GM18951 (cell line): ENCODE results near the gene ERC2.
"Not testable (repeated sequence)": the region's sequence is repeated elsewhere in the genome, so short reads cannot be mapped to it uniquely, and the experiment has no call there.

Experiments used
- POLR2A ChIP-seq: IDR thresholded peaks from 4 replicates; pipeline ENCODE4 v1.6.1; 2011; ENCODE audit warnings: mild to moderate bottlenecking; ENCODE audit not compliant: insufficient read length, insufficient read depth; ENCODE audit errors: extremely low read depth
- in situ Hi-C: fragments of 300-500 bp; cut with MboI; formaldehyde crosslinking; loops from one replicate; pipeline ENCODE4 v1.12.0; 2022; ENCODE audit warnings: low sequenced_read_pairs, mixed read lengths, inconsistent platforms; ENCODE audit not compliant: unreplicated experiment

The ERC2 gene

DNA sequence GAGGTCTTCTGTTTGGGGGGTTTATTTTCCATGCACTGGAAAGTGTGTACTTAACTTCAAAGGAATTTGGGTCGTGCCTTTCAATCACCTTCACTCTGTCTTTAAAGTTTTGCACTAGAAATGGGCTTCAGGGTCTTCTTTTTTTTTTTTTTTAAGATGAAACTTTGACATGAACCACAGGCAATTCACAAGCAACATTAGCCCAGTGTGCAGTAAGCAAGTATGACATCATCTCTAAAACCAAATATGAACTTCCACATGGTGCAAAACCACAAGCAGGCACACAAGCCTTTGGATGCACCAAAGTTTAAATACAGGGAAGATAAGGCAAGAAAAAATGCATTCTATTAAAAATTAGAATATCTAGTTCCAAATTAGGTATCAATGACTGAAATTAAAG is 381.9 kb downstream of the ERC2 start:
- TF ChIP-seq POLR2A, result no peak
- in situ Hi-C loops, result no loop called here

DNA sequence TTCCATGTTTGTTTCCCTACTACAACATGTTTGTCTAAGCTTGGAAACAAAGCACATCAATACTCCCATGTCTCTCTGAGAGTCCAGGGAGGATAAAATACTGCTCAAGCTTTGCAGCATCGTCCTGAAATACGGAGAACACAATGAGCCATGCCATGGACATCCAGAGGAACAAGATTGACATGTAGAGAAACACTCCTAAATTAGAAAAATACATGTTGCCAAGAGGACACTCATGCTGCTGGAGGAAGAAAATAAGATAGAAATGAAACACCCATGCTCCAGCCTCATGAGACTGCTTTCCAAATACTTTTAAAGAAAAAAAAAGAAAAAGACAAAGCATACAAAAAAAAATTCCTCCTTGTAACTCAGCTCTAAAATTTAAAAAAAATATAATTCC is 387.0 kb downstream of the ERC2 start:
- in situ Hi-C loops, result no loop called here
- no peak for TF ChIP-seq POLR2A

DNA sequence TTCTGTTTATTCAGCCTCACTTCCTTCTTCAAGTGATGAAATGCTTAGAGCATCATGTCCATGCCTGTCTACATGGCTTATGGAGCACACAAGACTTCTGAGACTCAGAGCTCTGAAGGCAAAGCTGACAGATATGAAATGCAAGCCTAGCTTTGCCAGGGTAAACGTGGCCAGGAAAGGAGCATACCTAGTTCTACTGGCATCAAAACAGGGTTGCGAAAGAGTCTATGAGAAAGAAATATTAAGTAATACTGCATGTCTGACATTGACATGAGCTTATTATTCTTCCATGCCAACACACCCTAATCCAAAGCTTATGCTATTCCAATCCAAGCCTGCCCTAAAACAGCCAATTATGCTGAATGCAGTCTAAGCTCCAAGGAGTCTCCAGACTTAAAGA is 391.5 kb downstream of the ERC2 start:
- TF ChIP-seq POLR2A, result no peak
- in situ Hi-C loops, result no loop called here

DNA sequence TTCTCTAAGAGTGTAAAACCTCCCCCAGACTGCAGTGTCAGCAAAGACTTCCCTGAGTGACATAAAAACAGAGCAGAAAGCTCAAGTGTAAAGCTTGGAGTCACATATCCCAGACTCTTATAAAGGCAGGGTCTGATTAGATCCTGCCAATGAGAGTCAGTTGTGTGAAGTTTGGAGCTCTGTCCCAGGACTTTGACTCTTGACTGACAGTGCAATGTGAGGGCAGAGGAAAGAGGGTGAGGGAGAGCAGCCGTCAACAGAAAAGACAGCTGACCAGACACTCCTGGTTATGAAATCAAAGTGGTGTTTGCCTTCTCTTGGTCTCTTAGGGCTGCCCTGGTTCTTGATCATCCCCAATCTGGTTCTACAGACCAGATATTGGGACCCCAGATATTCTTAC is 393.2 kb downstream of the ERC2 start:
- in situ Hi-C loops, result no loop called here
- no peak for TF ChIP-seq POLR2A

DNA sequence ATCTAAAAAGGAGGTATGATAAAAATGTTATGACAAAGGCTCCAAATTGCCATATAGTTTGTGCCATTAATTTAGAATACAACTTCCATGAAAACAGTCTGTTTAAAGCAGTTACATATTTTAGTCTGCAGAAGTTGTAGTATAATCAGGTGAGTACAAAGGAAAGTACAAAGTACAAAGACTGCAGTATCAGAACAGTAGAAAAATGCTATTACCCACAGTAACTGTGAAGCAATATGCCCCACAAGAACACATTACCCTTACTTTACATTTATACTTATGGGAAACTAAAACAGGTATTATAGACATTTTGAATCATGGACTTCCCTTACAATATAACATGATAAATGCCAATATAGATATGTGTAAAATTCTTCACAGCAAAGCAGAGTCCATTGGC is 398.5 kb downstream of the ERC2 start:
- TF ChIP-seq POLR2A, result no peak

DNA sequence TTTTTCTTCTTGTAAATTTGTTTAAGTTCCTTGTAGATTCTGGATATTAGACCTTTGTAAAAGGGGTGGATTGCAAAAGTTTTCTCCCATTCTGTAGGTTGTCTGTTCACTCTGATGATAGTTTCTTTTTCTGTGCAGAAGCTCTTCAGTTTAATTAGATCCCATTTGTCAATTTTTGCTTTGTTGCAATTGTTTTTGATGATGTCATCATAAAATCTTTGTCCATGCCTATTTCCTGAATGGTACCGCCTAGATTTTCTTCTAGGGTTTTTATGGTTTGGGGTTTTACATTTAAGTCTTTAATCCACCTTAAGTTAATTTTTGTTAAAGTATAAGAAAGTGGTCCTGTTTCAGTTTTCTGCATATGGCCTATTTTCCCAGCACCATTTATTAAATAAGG is 401.9 kb downstream of the ERC2 start:
- in situ Hi-C loops, result not testable (repeated sequence)

More for the DNA sequence above, 398.5 kb downstream of the ERC2 start:
- in situ Hi-C loops, result no loop called here

DNA sequence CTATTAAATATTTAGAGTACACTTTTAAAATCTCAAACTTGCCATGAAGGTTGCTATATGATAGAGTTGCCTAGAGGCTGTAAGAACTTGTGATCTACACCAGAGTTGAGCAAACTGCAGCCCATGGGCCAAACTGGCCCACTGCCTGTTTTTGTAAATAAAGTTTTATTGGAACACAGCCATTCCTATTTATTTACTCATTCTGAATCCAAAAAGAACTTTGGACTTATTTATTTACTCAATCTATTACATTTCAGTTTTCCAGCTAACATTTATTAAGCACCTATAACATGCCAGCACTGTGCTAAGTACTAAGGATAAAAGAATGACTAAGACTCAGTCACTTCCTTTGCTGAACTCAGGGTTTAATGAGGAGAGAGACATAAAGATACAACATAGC is 403.6 kb downstream of the ERC2 start:
- no peak for TF ChIP-seq POLR2A
- in situ Hi-C loops, result no loop called here

DNA sequence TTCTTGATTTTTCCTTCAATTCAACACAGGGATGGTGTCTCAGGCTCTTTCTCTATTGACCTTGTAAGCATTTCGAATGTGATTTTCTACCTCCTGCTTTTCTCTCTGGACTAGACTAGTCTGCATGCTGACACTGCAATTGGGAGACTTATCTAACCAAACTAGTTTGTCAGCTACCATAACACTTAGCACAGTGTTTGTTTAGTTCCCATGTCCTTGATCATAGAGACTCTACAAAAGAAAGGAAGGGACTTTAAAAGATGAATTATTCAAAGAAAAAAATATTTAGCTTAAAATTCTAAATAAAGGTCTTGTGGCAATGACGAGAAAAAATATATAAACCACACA is 407.0 kb downstream of the ERC2 start:
- no peak for TF ChIP-seq POLR2A
- in situ Hi-C loops, result no loop called here

DNA sequence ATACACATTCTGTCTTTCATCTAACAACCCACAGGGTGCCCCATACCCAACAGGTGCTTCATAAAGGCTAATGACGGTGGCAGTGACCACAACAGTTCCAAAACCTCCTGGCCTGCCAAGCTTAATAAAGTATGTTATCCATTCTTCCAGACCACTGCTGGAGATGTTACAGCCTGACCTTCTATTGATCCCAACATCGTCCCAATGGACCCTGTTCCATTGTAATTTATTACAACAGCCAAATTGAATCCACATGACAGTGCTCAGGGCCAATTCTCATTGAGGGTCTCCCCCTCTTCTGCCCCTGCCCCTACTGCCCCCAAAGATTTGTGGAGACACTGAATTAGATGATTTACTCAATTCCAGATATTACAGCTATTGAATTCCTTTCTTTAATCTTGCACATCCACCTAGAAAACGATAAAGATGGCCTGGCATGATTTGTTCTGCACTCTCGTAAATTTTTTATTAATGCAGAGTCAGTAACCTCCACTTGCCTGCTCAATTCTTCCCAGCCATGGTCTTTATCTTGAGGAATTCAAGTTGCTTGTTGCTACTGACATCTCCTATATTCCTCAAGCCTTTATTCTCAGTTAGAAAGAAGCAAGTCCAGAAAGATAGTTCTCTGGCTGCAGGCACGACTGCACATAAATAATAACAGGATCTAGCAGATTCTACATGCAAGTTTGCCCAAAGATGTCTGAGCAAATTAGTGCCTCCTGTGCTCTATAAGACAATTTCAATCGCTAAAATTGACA is 407.6 kb downstream of the ERC2 start:
- TF ChIP-seq POLR2A, result no peak
- in situ Hi-C loops, result no loop called here

DNA sequence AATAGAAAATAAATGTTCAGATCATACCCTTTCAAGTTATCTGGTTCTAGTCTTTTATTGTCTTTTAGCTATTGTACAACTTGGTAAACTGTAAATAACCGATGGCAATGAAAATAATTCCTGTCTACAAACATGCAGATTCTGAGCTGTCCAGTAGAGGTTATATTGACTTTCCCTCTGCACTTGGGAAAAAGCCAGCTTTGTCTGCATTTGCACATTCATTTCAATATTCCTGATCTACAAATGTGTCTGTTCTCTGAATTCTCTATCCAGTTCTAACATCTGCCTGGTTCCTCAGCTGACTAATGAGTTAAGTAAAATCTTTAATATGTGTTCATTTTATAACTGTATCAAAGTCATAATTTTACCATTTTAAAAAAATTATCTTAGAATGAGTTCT is 408.5 kb downstream of the ERC2 start:
- no peak for TF ChIP-seq POLR2A
- in situ Hi-C loops, result no loop called here

DNA sequence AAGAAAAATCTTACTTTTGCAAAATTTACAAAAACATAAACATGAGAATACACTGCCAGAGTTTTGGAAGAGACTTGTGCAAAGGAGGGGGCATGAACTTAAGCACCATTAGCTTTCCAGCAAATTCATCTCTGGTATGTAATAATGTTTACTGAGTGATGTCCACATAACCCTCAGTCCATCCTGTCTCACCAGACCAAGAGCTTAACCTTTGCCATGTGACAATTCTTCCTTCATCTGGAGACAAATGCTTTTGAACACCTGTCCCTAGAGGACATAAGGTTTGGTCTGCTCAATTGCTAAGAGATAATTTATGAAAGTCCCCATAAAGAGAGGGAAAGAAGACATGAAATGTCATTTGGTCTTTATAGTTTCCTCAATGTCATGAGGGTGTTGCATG is 412.3 kb downstream of the ERC2 start:
- TF ChIP-seq POLR2A, result no peak
- in situ Hi-C loops, result no loop called here

DNA sequence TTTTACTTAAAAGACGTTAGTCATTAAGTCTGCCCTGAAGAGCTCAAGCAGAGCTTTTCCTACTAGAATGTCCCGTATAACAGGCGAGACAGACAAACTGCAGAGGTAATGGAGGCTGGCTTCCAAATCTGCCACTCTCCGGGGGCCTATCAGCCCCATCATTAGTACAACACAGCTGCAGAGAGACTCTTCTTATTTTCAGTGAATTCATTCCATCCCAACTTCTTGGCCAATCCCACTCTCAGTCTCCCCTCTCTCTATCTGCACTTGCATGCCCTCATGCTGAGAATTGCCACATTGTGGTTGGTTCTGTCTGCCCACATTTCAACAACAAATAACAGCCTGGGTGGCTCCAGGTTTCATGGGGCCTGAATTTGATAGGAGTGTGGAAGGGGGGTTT is 412.7 kb downstream of the ERC2 start:
- in situ Hi-C loops, result no loop called here
- no peak for TF ChIP-seq POLR2A

DNA sequence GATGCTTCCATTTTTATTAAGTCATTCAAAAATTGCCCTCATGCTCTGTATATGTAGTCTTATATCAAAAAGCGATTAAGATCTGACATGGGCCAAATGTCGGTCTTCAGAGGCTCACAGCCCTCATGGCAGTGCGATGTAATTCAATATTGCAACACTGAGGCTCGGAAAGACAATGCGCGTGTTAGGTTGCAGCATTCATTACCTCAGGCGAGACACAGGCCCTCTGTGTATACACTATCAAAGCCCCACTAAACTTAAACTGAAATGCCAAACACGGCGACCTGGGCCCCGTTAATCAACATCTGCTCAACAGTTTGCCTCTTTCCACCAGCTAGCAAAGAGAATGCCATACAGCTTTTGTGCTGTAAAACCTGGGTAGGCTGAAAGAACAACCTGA is 413.4 kb downstream of the ERC2 start:
- no peak for TF ChIP-seq POLR2A
- in situ Hi-C loops, result no loop called here

DNA sequence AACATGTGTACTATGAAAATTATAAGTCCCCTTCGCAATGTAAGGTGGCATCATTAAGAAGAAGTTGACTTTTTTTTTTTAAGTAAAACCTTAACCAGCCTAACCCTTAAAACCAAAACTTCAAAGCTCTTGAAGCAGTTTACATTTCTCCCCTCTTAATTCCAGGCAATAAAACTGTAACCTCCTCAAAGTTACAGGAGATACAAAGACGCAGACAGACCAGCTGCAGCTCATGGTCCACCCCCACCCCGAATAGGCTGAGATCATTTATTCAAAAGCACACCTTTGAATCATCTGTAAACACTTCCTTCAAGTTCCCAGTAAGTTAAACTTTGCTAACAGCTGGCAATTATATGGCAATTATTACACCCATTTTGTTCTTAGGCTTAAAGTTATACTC is 414.5 kb downstream of the ERC2 start:
- TF ChIP-seq POLR2A, result no peak
- in situ Hi-C loops, result no loop called here

DNA sequence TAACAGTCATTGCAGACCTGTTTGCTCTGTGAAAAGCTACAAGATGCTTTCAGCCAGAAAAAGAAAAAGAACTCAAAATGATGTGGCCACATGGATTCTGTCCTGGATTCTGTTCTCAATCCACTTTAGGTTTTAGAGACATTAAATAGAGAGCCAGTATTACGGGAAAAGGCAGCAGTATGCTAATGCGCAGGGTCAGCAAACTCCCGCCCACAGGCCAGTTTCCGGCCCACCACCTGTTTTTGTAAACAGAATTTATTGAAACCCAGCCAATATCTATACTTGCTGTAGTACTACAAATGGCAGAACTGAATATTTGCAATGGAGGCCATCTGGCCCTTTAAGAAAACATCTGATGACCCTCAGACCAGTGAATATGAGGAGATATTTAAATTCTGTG is 416.1 kb downstream of the ERC2 start:
- TF ChIP-seq POLR2A, result no peak
- in situ Hi-C loops, result no loop called here
